ENCODE measurements around the gene KDM4F.

GRCh38 chr11:95068549-95068948, 19.3 kb downstream of the KDM4F start:
- TF ChIP-seq POU2F2 (IDR thresholded peaks at IDR 0.05; ENCODE audit: low read depth, low read length) (no peak), TAF1 (IDR thresholded peaks at IDR 0.05; ENCODE audit: low read depth, low read length) (peak; percentile 55; the same call in 1 of the 2 replicates), SPI1 (IDR thresholded peaks at IDR 0.05; ENCODE audit: low read depth, low read length) (no peak), POLR2A (IDR thresholded peaks at IDR 0.05; ENCODE audit: low read depth, low read length) (peak; percentile 70; the same call in 1 of the 2 replicates), POLR2AphosphoS5 (IDR thresholded peaks at IDR 0.05; ENCODE audit: low read depth, low read length) (peak; percentile 68; the same call in 1 of the 2 replicates)
